ENCODE data around the gene SCUBE3.
A peak's percentile ranks its signal among the peaks of the same experiment; 100 is the strongest.

Gene SCUBE3

GRCh38 chr6:35260591-35261570, 47.1 kb downstream of the SCUBE3 start:
- TF ChIP-seq CTCF (IDR thresholded peaks at IDR 0.05; ENCODE audit: unreplicated experiment in 3 of 3), result no peak
- peak overlapping the region; percentile 92 to 97 (median 96) for H3K27ac Mint-ChIP-seq
- H3K27me3 Mint-ChIP-seq (ENCODE audit: low read depth), result no peaks in the 10 kb centered on the region
- no peaks in the 10 kb centered on the region for H3K9me3 Mint-ChIP-seq
- H3K36me3 Mint-ChIP-seq (ENCODE audit: low read depth), result no peaks in the 10 kb centered on the region
- H3K4me1 Mint-ChIP-seq, result peaks cover 34% of the 10 kb centered on the region
- H3K4me3 Mint-ChIP-seq, result peak overlapping the region; percentile 90 to 98 (median 96)

GRCh38 chr6:35262596-35262995, 48.8 kb downstream of the SCUBE3 start:
- Mint-ChIP-seq H3K4me3 (peak overlapping the region; percentile 28 to 62 (median 46)), H3K27me3 (ENCODE audit: low read depth) (no peaks in the 10 kb centered on the region), H3K4me1 (peaks cover 33% of the 10 kb centered on the region), H3K36me3 (ENCODE audit: low read depth) (no peaks in the 10 kb centered on the region), H3K9me3 (no peaks in the 10 kb centered on the region), H3K27ac (peak overlapping the region; percentile 0 to 58 (median 54))
- TF ChIP-seq CTCF (IDR thresholded peaks at IDR 0.05; ENCODE audit: unreplicated experiment in 3 of 3), result no peak

GRCh38 chr6:35264550-35265274, 51.0 kb downstream of the SCUBE3 start:
- peaks cover 35% of the 10 kb centered on the region for H3K4me1 Mint-ChIP-seq
- no peaks in the 10 kb centered on the region for H3K36me3 Mint-ChIP-seq (ENCODE audit: low read depth)
- no peaks in the 10 kb centered on the region for H3K27me3 Mint-ChIP-seq (ENCODE audit: low read depth)
- no peak for TF ChIP-seq CTCF (IDR thresholded peaks at IDR 0.05; ENCODE audit: unreplicated experiment in 3 of 3)
- no peak overlapping the region for H3K4me3 Mint-ChIP-seq
- no peak overlapping the region for H3K27ac Mint-ChIP-seq
- no peaks in the 10 kb centered on the region for H3K9me3 Mint-ChIP-seq

- no peak for TF ChIP-seq CTCF (IDR thresholded peaks at IDR 0.05; ENCODE audit: unreplicated experiment in 3 of 3)
- Mint-ChIP-seq H3K4me3 (no peak overlapping the region), H3K27ac (no peak overlapping the region)
Measured at GRCh38 chr6:35265523-35265922, 51.8 kb downstream of the SCUBE3 start.

GRCh38 chr6:35267446-35267845, 53.7 kb downstream of the SCUBE3 start:
- Mint-ChIP-seq H3K36me3 (ENCODE audit: low read depth) (no peaks in the 10 kb centered on the region), H3K27ac (no peak overlapping the region), H3K4me3 (no peak overlapping the region), H3K4me1 (peaks cover 16% of the 10 kb centered on the region), H3K27me3 (ENCODE audit: low read depth) (no peaks in the 10 kb centered on the region), H3K9me3 (no peaks in the 10 kb centered on the region)
- no peak for TF ChIP-seq CTCF (IDR thresholded peaks at IDR 0.05; ENCODE audit: unreplicated experiment in 3 of 3)

More at GRCh38 chr6:35265523-35265922, 51.8 kb downstream of the SCUBE3 start:
- Mint-ChIP-seq H3K36me3 (ENCODE audit: low read depth) (no peaks in the 10 kb centered on the region), H3K27me3 (ENCODE audit: low read depth) (no peaks in the 10 kb centered on the region), H3K9me3 (no peaks in the 10 kb centered on the region), H3K4me1 (peaks cover 30% of the 10 kb centered on the region)
